ENCODE measurements around the gene ITPKB. TPM values are rescaled to one million over a fixed set of nuclear protein-coding genes. Genes with fewer than 3 reads are reported as not detected.
A peak's percentile ranks its signal among the peaks of the same experiment; 100 is the strongest.

ITPKB gene
- total RNA-seq, 4 donors from 2014 or later: 29.7 to 117 (median 44.9) TPM

GRCh38 chr1:226706684-226707083 lies 32.4 kb downstream of the ITPKB start:
- Histone ChIP-seq H3K27ac (peak overlapping the region; percentile 98 to 99), H3K36me3 (no peaks in the 10 kb centered on the region), H3K4me1 (peaks cover 8 to 13% of the 10 kb centered on the region in 2 donors), H3K9me3 (no peaks in the 10 kb centered on the region), H3K4me3 (no peak overlapping the region), H3K27me3 (no peaks in the 10 kb centered on the region)
- TF ChIP-seq, protein P1, sequence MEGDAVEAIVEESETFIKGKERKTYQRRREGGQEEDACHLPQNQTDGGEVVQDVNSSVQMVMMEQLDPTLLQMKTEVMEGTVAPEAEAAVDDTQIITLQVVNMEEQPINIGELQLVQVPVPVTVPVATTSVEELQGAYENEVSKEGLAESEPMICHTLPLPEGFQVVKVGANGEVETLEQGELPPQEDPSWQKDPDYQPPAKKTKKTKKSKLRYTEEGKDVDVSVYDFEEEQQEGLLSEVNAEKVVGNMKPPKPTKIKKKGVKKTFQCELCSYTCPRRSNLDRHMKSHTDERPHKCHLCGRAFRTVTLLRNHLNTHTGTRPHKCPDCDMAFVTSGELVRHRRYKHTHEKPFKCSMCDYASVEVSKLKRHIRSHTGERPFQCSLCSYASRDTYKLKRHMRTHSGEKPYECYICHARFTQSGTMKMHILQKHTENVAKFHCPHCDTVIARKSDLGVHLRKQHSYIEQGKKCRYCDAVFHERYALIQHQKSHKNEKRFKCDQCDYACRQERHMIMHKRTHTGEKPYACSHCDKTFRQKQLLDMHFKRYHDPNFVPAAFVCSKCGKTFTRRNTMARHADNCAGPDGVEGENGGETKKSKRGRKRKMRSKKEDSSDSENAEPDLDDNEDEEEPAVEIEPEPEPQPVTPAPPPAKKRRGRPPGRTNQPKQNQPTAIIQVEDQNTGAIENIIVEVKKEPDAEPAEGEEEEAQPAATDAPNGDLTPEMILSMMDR (IDR thresholded peaks at IDR 0.05): no peak
- TF ChIP-seq POLR2A (IDR thresholded peaks at IDR 0.05): no peak
- DNase-seq: peak in 1 of 2 donors; percentile 42
- intact Hi-C loops (cut with DNase I; ENCODE audit: low total_unique reads): no loop called here

- peak overlapping the region; percentile 98 to 99 for H3K27ac ChIP-seq
- H3K27me3 ChIP-seq: no peaks in the 10 kb centered on the region
- intact Hi-C loops (cut with DNase I; ENCODE audit: low total_unique reads): no loop called here
- H3K9me3 ChIP-seq: no peaks in the 10 kb centered on the region
- peaks cover 4 to 11% of the 10 kb centered on the region in 2 donors for H3K4me1 ChIP-seq
- no peaks in the 10 kb centered on the region for H3K36me3 ChIP-seq
- no peak overlapping the region for H3K4me3 ChIP-seq
- DNase-seq: no peak
- TF ChIP-seq, protein P1 (IDR thresholded peaks at IDR 0.05): no peak
- no peak for TF ChIP-seq POLR2A (IDR thresholded peaks at IDR 0.05)
These were observed 34.7 kb downstream of the ITPKB start for GRCh38 chr1:226704169-226704937.

- peaks cover 4 to 11% of the 10 kb centered on the region in 2 donors for H3K4me1 ChIP-seq
- peak; percentile 68 to 78 for DNase-seq
These were observed 35.9 kb downstream of the ITPKB start for GRCh38 chr1:226702957-226703831.

GRCh38 chr1:226702318-226702956 lies 36.6 kb downstream of the ITPKB start:
- Histone ChIP-seq H3K36me3 (no peaks in the 10 kb centered on the region), H3K4me3 (peak overlapping the region; percentile 67 to 75), H3K27me3 (no peaks in the 10 kb centered on the region), H3K4me1 (peaks cover 8 to 11% of the 10 kb centered on the region in 2 donors), H3K27ac (peak overlapping the region; percentile 98 to 99), H3K9me3 (no peaks in the 10 kb centered on the region)
- peak; percentile 9 to 34 for TF ChIP-seq POLR2A (IDR thresholded peaks at IDR 0.05)
- TF ChIP-seq, protein P1 (IDR thresholded peaks at IDR 0.05): no peak
- intact Hi-C loops (cut with DNase I; ENCODE audit: low total_unique reads): no loop called here
- peak; percentile 56 to 78 for DNase-seq

More at GRCh38 chr1:226702957-226703831, 35.9 kb downstream of the ITPKB start:
- Histone ChIP-seq H3K36me3 (no peaks in the 10 kb centered on the region), H3K27ac (peak overlapping the region; percentile 98 to 99), H3K27me3 (no peaks in the 10 kb centered on the region), H3K9me3 (no peaks in the 10 kb centered on the region), H3K4me3 (peak overlapping the region; percentile 67 to 75)
- TF ChIP-seq, protein P1 (IDR thresholded peaks at IDR 0.05): peak in 1 of 4 experiments; percentile 26
- TF ChIP-seq POLR2A (IDR thresholded peaks at IDR 0.05): peak; percentile 79 to 91
- intact Hi-C loops (cut with DNase I; ENCODE audit: low total_unique reads): no loop called here
